HG03565 (cell line): Measurements from ENCODE around the gene NUDT22.
A peak's percentile ranks its signal among the peaks of the same experiment; 100 is the strongest.

ENCODE experiments used
- ATAC-seq: cut with Tn5 transposase; IDR thresholded peaks from one replicate; pipeline ENCODE4 v1.9.1; 2021; ENCODE audit warnings: mild to moderate bottlenecking, moderate library complexity; ENCODE audit not compliant: unreplicated experiment

The NUDT22 gene

GRCh38 chr11:64226507-64227051 is 505 bp downstream of the NUDT22 start:
- ATAC-seq = no peak

- ATAC-seq = no peak
Observed at GRCh38 chr11:64227405-64227956, 1.4 kb downstream of the NUDT22 start.

GRCh38 chr11:64229090-64229743 is 3.1 kb downstream of the NUDT22 start:
- no peak for ATAC-seq

- ATAC-seq = no peak
Observed at GRCh38 chr11:64229744-64230170, 3.7 kb downstream of the NUDT22 start.

- peak; percentile 33 for ATAC-seq
Observed at GRCh38 chr11:64230171-64230984, 4.3 kb downstream of the NUDT22 start, which contains the start of gene DNAJC4. Gene DNAJC4 (plus strand): TSS chr11:64230548. CDS start chr11:64230855, 307 bp downstream.

DNA sequence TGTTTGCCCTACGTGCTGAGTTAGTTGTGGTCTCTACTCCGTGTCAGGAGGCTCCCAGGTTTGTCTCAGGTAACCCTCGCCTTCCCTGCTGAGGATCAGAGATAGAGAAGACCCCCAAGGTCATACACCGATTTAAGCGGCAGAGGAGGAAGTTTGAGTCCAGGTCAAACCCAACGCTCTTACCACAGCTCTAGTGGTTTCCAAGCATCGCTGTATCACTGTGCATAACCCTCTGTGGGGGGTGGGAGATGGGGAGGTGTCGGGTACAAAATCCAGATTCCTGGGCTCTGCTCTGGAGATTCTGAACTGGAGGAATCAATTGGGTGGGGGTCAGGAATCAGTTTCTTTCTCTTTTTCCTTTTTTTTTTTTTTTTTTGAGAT is 4.9 kb downstream of the NUDT22 start:
- no peak for ATAC-seq

- ATAC-seq = no peak
Observed at GRCh38 chr11:64231546-64231945, 5.5 kb downstream of the NUDT22 start.

DNA sequence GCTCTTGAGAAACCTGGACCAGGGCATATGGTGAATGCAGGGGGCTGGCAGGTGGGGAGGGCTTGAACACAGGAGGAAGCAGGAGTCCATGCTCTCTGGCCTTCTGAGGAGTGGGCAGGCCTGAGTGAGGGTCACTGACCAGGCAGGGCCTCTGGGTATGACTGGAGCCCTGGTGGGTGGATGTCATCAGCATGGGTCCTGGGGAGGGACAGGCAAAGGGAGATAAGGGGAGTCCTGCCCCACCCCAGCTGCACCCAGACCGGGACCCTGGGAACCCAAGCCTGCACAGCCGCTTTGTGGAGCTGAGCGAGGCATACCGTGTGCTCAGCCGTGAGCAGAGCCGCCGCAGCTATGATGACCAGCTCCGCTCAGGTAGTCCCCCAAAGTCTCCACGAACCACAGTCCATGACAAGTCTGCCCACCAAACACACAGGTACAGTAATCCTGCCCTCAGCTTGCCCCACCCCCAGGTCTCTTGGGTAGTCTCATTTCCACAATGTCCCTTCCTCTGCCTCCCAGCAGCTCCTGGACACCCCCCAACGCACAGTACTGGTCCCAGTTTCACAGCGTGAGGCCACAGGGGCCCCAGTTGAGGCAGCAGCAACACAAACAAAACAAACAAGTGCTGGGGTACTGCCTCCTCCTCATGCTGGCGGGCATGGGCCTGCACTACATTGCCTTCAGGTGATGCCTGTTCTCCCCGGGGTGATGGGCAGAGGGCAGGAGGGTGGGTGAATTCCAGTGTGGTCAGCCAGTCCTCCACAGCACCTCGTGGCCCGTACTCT is 6.3 kb downstream of the NUDT22 start:
- ATAC-seq = no peak

GRCh38 chr11:64232967-64233315 is 6.9 kb downstream of the NUDT22 start:
- ATAC-seq = no peak

DNA sequence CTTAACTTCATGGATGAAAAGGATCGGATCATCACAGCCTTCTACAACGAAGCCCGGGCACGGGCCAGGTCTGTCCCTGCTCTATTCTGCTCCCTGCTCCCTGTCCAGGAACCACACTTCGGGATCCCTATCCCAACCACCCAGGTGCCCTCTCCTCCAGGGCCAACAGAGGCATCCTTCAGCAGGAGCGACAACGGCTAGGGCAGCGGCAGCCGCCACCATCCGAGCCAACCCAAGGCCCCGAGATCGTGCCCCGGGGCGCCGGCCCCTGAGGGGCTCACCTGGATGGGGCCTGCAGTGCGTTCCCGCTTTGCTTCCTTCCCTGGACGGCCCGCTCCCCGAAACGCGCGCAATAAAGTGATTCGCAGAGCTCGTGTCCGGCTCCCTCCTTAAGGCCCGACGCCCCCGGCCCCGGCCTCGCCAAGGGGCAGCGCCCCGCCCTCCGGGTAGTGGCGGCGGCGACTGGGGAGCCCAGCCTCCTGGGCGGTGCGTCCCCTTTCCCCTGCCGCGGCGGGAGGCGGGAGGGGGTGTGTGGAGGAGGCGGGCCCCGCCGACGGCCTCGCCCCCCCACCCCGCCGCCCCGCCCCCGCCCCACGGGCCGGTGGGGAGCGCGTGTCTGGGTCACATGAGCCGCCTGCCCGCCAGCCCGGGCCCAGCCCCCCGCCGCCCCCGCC is 8.0 kb downstream of the NUDT22 start, which contains the start of gene VEGFB:
VEGFB (plus strand) TSS at position 672 of the 674 bp plus-strand sequence. CDS start 250 bp downstream, outside the sequence.
- ATAC-seq = no peak

DNA sequence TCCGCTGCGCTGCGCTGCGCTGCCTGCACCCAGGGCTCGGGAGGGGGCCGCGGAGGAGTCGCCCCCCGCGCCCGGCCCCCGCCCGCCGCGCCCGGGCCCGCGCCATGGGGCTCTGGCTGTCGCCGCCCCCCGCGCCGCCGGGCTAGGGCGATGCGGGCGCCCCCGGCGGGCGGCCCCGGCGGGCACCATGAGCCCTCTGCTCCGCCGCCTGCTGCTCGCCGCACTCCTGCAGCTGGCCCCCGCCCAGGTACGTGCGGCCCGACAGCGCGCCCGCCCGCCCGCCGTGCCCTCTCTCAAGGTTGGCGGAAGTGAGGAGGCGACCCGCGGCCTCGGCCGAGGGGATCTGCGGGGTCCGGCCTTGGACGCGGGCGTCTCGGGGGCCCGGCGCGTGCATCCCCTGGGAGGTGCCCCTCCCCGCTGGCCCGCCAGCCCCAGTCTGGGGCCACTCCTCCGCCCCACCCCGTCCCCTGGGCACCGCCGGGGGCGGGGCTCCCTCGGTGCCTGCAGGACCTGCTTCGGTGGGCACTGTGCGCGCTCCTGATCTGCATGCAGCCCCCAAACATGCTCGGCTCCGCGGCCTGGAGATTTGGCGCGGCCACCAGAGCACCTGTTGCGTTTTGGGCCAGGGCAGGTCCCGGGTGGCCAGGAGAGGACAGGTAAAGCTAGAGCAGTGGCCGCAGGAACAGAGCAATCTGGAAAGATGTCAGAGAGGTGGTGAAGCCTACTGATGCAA is 8.7 kb downstream of the NUDT22 start:
- ATAC-seq = no peak

- ATAC-seq = no peak
Observed at GRCh38 chr11:64235437-64236161, 9.5 kb downstream of the NUDT22 start.

- ATAC-seq = no peak
Observed at GRCh38 chr11:64237484-64237951, 11.4 kb downstream of the NUDT22 start.

DNA sequence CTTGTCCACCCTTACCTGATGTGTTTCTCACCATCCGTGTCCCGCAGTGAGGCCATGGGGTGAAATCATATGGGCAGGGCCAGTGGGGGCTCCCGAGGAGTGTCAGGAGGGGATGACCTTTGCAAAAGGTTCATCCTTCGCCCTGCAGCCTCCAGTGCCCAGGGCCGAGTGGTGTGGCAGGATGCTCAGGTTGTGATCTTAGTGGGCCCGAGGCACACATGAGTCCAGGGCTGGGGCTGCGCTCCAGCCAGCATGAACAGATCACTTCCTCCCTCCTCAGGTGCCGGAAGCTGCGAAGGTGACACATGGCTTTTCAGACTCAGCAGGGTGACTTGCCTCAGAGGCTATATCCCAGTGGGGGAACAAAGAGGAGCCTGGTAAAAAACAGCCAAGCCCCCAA is 12.0 kb downstream of the NUDT22 start:
- ATAC-seq = no peak

DNA sequence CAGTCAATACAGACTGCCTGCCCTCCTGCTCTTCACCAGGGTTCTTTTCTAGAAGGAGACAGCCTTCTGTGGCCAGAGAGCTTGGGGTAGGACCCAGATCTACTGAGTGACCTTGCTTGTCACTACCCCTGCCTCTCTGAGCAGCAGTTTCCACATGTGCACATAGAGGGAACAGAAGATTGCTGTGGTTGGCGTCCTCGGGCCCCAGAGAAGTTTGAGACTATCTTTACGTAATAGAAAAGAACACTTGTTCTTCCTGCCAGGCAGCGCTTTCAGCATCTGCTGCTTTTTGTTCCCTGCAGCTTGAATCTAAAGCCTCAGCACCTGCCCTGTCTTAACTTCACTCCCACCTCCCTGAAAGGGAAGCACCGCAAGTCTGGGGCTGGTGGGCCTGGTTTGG is 12.9 kb downstream of the NUDT22 start:
- ATAC-seq = no peak

GRCh38 chr11:64239662-64240434 is 13.8 kb downstream of the NUDT22 start:
- no peak for ATAC-seq

DNA sequence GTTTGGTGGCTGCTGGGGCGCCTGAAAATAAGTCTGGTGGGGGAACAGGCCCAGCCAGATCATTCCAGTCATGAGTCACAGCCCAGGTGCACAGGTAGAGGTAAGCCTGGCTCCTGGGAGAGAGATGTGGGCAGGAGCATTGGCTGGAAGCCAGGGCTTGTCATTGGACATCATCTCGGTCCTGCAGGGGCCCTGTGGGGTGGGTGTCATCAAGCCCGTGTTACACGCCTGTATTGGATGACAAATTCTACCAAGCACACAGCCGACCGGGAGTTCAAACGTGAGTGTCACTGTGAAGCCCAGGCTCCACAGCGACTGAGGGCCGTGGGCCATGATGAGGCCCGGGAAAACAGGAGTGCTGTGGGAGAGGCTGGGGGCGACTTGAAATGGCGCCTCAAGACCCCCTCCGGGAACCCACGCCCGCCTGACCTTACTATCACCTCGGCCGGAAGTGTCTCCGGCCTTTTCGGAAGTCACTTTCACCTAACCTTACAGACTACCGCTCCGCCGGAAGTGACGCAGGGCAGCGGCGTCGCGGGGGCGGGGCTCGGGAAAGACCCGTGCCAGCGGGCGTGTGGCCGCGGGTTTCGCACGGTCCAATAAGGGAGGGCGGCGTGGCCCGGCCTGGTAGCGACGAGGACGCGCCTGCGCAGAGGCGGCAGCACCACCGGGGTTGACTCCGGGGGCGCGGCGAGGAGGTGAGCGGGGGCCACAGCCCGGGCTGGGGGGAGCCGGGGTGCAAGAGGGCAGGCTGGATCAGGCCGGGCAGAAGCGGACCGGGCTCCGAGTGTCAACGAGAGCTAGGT is 14.6 kb downstream of the NUDT22 start, which contains the start of gene FKBP2:
FKBP2 (plus strand) TSS at position 661 of the 806 bp plus-strand sequence. CDS start 1,293 bp downstream, outside the sequence.
- ATAC-seq = peak; percentile 45
